ENCODE results near the gene RIN2.

RIN2 gene

DNA sequence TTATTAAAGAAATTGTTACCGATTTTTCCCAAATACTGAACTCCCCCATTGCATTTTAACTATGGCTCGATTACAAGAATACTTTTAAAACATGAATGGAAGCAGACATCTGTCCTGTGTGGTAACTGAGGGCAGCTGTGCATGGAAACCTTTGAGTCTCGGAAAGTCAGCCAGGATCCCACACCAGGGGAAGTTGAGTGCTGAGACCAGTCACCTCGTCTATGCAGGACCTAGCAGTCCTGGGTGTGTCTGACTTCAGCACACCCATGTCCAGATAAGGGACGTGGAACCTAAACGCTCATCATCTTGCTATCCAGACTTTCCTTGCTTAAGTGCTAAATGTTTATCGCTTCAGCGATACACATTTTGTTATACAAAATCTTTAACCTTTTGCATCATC, 6.1 kb downstream of the RIN2 start:
- ATAC-seq = no peak
- TF ChIP-seq OSR1 (CRISPR knock-in tag; IDR thresholded peaks at IDR 0.05) = no peak
- no peak for TF ChIP-seq ESRRG (CRISPR knock-in tag; IDR thresholded peaks at IDR 0.05)
- no peak for TF ChIP-seq ZFP3 (CRISPR knock-in tag; IDR thresholded peaks at IDR 0.05)
- no peak for TF ChIP-seq CSDC2 (CRISPR knock-in tag; IDR thresholded peaks at IDR 0.05)
- no peak for TF ChIP-seq SNAI2 (CRISPR knock-in tag; IDR thresholded peaks at IDR 0.05)
- no peak for TF ChIP-seq PATZ1 (CRISPR knock-in tag; IDR thresholded peaks at IDR 0.05; ENCODE audit: borderline replicate concordance)
- no peak for TF ChIP-seq TOX (CRISPR knock-in tag; IDR thresholded peaks at IDR 0.05; ENCODE audit: borderline replicate concordance)
- no peak for TF ChIP-seq CSRNP3 (CRISPR knock-in tag; IDR thresholded peaks at IDR 0.05)
- no peak for TF ChIP-seq ZNF8 (CRISPR knock-in tag; IDR thresholded peaks at IDR 0.05)
- TF ChIP-seq RARB (CRISPR knock-in tag; IDR thresholded peaks at IDR 0.05) = no peak

DNA sequence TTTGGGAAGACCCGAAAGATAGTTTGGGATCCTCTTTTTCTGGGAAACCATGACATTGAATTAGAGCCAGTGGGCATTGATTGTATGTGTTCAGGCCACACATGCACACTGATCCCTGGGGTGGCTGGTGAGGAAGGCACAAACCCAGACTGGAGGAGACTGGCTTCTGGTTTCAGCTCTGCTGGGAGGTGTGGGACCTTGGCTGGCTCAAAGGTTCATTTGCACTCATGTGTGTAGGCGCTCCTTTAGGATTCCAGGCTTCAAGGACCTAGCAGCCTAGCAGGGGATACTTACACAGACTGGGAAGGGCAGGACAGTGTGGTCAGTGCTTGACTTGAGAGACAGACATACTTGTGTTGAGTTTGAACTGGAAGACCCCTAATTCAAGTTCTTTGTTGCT, 7.2 kb downstream of the RIN2 start:
- no peak for ATAC-seq
- no peak for TF ChIP-seq PATZ1 (CRISPR knock-in tag; IDR thresholded peaks at IDR 0.05; ENCODE audit: borderline replicate concordance)
- TF ChIP-seq, protein P1, sequence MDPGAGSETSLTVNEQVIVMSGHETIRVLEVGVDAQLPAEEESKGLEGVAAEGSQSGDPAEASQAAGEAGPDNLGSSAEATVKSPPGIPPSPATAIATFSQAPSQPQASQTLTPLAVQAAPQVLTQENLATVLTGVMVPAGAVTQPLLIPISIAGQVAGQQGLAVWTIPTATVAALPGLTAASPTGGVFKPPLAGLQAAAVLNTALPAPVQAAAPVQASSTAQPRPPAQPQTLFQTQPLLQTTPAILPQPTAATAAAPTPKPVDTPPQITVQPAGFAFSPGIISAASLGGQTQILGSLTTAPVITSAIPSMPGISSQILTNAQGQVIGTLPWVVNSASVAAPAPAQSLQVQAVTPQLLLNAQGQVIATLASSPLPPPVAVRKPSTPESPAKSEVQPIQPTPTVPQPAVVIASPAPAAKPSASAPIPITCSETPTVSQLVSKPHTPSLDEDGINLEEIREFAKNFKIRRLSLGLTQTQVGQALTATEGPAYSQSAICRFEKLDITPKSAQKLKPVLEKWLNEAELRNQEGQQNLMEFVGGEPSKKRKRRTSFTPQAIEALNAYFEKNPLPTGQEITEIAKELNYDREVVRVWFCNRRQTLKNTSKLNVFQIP (CRISPR knock-in tag; IDR thresholded peaks at IDR 0.05; ENCODE audit: borderline replicate concordance, low read depth) = no peak
- no peak for TF ChIP-seq ARNTL (CRISPR knock-in tag; IDR thresholded peaks at IDR 0.05; ENCODE audit: borderline replicate concordance, low read depth)
- no peak for TF ChIP-seq PPARA (CRISPR knock-in tag; IDR thresholded peaks at IDR 0.05; ENCODE audit: borderline replicate concordance)
- no peak for TF ChIP-seq GLIS3 (CRISPR knock-in tag; IDR thresholded peaks at IDR 0.05)
- no peak for TF ChIP-seq RARB (CRISPR knock-in tag; IDR thresholded peaks at IDR 0.05)
- TF ChIP-seq ISL1 (CRISPR knock-in tag; IDR thresholded peaks at IDR 0.05) = no peak
- no peak for TF ChIP-seq SNAI2 (CRISPR knock-in tag; IDR thresholded peaks at IDR 0.05)
- no peak for TF ChIP-seq ZNF8 (CRISPR knock-in tag; IDR thresholded peaks at IDR 0.05)

- no peak for TF ChIP-seq RARB (CRISPR knock-in tag; IDR thresholded peaks at IDR 0.05)
- no peak for TF ChIP-seq ZC3H10 (CRISPR knock-in tag; IDR thresholded peaks at IDR 0.05)
- TF ChIP-seq, protein P2, sequence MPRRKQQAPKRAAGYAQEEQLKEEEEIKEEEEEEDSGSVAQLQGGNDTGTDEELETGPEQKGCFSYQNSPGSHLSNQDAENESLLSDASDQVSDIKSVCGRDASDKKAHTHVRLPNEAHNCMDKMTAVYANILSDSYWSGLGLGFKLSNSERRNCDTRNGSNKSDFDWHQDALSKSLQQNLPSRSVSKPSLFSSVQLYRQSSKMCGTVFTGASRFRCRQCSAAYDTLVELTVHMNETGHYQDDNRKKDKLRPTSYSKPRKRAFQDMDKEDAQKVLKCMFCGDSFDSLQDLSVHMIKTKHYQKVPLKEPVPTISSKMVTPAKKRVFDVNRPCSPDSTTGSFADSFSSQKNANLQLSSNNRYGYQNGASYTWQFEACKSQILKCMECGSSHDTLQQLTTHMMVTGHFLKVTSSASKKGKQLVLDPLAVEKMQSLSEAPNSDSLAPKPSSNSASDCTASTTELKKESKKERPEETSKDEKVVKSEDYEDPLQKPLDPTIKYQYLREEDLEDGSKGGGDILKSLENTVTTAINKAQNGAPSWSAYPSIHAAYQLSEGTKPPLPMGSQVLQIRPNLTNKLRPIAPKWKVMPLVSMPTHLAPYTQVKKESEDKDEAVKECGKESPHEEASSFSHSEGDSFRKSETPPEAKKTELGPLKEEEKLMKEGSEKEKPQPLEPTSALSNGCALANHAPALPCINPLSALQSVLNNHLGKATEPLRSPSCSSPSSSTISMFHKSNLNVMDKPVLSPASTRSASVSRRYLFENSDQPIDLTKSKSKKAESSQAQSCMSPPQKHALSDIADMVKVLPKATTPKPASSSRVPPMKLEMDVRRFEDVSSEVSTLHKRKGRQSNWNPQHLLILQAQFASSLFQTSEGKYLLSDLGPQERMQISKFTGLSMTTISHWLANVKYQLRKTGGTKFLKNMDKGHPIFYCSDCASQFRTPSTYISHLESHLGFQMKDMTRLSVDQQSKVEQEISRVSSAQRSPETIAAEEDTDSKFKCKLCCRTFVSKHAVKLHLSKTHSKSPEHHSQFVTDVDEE (CRISPR knock-in tag; IDR thresholded peaks at IDR 0.05) = no peak
- no peak for TF ChIP-seq TOX (CRISPR knock-in tag; IDR thresholded peaks at IDR 0.05; ENCODE audit: borderline replicate concordance)
- TF ChIP-seq ISL1 (CRISPR knock-in tag; IDR thresholded peaks at IDR 0.05) = no peak
- TF ChIP-seq TCF4 (CRISPR knock-in tag; IDR thresholded peaks at IDR 0.05; ENCODE audit: borderline replicate concordance) = no peak
- no peak for TF ChIP-seq SNAI2 (CRISPR knock-in tag; IDR thresholded peaks at IDR 0.05)
- TF ChIP-seq CSRNP3 (CRISPR knock-in tag; IDR thresholded peaks at IDR 0.05) = no peak
- ATAC-seq = no peak
Observed at GRCh38 chr20:19765913-19766312, 7.9 kb downstream of the RIN2 start.

All from SK-N-SH treated with all-trans-retinoic acid at 6 μM for 48 hours (cell line).